PFSK-1 (cell line): Measurements from ENCODE around the gene EIF4ENIF1.

ENCODE experiments used
- FOXP2 ChIP-seq: optimal IDR thresholded peaks from 2 replicates; pipeline ENCODE3; 2011; ENCODE audit warnings: borderline replicate concordance, control low read depth, inconsistent platforms; ENCODE audit not compliant: insufficient read depth; ENCODE audit errors: extremely low read length, extremely low read depth
- POLR2AphosphoS5 ChIP-seq: IDR thresholded peaks from 2 replicates; pipeline ENCODE4 v1.6.1; 2012; ENCODE audit warnings: low read depth, mild to moderate bottlenecking, control low read depth, low read length, moderate library complexity
- SIN3A ChIP-seq: IDR thresholded peaks from 2 replicates; pipeline ENCODE4 v1.6.1; 2012; ENCODE audit warnings: mild to moderate bottlenecking, low read length, moderate library complexity, borderline replicate concordance; ENCODE audit not compliant: insufficient read depth
- TAF1 ChIP-seq: IDR thresholded peaks from 2 replicates; pipeline ENCODE4 v1.6.1; 2012; ENCODE audit warnings: low read length, control low read depth, borderline replicate concordance; ENCODE audit not compliant: insufficient read depth
- TF ChIP-seq, protein P1 (sequence below), 2 experiments: IDR thresholded peaks; 2 replicates each; pipeline versions ENCODE4 v1.6.1 to v1.8.0; 2011 to 2012; ENCODE audit warnings: low read depth in 2 of 2, low read length in 2 of 2, control low read depth in 1 of 2, inconsistent platforms in 1 of 2, mild to moderate bottlenecking in 1 of 2, moderate library complexity in 1 of 2; ENCODE audit not compliant: insufficient read depth in 1 of 2

The EIF4ENIF1 gene

DNA sequence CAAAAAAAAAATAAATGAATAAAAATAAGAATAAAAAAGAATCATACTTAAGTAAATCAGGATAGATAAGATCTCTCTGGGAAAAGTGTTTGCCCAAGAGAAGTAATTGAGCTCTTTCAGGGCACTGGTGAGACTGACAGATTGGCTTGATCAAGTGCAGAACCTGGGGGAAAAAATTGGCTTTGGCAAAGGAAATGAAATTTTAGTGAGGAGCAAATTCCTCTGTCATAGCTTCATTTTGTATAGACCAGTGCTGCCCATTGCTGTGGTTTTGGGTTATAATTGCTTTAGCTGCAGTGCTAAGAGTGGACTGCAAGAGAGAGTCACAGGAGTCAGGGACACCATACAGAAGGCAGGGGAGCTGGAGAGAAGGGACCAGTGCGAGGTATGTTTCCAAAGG lies 42.4 kb upstream of the EIF4ENIF1 start:
- TF ChIP-seq SIN3A (no peak), FOXP2 (no peak)
- TF ChIP-seq, protein P1, sequence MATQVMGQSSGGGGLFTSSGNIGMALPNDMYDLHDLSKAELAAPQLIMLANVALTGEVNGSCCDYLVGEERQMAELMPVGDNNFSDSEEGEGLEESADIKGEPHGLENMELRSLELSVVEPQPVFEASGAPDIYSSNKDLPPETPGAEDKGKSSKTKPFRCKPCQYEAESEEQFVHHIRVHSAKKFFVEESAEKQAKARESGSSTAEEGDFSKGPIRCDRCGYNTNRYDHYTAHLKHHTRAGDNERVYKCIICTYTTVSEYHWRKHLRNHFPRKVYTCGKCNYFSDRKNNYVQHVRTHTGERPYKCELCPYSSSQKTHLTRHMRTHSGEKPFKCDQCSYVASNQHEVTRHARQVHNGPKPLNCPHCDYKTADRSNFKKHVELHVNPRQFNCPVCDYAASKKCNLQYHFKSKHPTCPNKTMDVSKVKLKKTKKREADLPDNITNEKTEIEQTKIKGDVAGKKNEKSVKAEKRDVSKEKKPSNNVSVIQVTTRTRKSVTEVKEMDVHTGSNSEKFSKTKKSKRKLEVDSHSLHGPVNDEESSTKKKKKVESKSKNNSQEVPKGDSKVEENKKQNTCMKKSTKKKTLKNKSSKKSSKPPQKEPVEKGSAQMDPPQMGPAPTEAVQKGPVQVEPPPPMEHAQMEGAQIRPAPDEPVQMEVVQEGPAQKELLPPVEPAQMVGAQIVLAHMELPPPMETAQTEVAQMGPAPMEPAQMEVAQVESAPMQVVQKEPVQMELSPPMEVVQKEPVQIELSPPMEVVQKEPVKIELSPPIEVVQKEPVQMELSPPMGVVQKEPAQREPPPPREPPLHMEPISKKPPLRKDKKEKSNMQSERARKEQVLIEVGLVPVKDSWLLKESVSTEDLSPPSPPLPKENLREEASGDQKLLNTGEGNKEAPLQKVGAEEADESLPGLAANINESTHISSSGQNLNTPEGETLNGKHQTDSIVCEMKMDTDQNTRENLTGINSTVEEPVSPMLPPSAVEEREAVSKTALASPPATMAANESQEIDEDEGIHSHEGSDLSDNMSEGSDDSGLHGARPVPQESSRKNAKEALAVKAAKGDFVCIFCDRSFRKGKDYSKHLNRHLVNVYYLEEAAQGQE (IDR thresholded peaks at IDR 0.05; ENCODE audit: insufficient read depth in 1 of 2, low read depth in 2 of 2, low read length in 2 of 2) = no peak

DNA sequence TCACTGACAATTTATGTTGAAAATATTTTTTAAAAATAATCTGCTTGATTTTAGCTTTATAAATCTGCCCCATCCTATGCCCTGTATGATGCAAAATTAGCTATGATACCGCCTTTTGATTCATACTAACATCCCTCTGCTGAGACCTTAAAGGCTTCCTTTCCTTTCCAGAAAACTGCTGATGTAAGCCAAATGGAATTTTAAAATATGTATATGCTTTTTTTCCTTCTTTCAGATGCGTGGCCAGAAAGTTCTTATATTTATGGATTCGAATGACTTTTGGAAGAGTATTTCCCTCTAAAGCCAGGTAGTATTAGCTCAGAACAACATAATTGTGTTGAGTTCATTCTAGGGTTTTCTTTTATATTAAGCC lies 41.2 kb upstream of the EIF4ENIF1 start:
- TF ChIP-seq FOXP2 (no peak), POLR2AphosphoS5 (no peak), TAF1 (no peak), SIN3A (no peak)
- TF ChIP-seq, protein P1 (IDR thresholded peaks at IDR 0.05; ENCODE audit: insufficient read depth in 1 of 2, low read depth in 2 of 2, low read length in 2 of 2) = no peak

DNA sequence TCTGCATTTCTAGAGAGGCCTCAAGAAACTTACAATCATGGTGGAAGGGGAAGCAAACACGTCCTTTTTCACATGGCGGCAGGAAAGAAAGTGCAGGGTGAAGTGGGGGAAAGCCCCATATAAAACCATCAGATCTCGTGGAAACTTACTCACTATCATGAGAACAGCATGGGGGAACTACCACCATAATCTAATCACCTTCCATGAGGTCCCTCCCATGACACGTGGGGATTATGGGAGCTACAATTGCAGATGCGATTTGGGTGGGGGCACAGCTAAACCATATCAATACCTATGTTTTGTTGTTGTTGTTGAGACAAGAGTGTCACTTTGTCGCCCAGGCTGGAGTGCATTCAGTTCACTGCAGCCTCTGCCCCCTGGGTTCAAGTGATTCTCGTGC lies 36.6 kb upstream of the EIF4ENIF1 start:
- TF ChIP-seq FOXP2 (no peak), POLR2AphosphoS5 (no peak)
- TF ChIP-seq, protein P1 (IDR thresholded peaks at IDR 0.05; ENCODE audit: insufficient read depth in 1 of 2, low read depth in 2 of 2, low read length in 2 of 2) = no peak

DNA sequence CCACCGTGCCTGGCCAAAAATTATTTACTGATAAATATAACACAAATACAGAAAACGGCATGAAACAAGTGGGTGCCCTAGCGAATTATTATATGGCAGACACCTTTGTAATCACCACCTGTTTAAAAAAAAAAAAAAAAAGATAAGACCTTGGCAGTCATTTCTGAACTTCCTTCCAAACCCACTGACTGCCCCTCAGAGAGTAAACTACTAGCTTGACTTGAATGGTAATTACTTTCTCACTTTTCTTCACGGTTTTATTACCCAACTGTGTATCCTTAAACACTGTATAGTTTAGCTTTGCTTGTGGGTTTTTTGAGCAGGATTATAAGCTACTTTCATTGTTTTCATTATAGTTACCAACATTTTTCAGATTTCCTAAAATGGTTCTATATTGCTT lies 30.4 kb upstream of the EIF4ENIF1 start:
- TF ChIP-seq, protein P1 (IDR thresholded peaks at IDR 0.05; ENCODE audit: insufficient read depth in 1 of 2, low read depth in 2 of 2, low read length in 2 of 2) = no peak
- no peak for TF ChIP-seq TAF1
- TF ChIP-seq POLR2AphosphoS5 = no peak
- TF ChIP-seq FOXP2 = no peak
- no peak for TF ChIP-seq SIN3A

DNA sequence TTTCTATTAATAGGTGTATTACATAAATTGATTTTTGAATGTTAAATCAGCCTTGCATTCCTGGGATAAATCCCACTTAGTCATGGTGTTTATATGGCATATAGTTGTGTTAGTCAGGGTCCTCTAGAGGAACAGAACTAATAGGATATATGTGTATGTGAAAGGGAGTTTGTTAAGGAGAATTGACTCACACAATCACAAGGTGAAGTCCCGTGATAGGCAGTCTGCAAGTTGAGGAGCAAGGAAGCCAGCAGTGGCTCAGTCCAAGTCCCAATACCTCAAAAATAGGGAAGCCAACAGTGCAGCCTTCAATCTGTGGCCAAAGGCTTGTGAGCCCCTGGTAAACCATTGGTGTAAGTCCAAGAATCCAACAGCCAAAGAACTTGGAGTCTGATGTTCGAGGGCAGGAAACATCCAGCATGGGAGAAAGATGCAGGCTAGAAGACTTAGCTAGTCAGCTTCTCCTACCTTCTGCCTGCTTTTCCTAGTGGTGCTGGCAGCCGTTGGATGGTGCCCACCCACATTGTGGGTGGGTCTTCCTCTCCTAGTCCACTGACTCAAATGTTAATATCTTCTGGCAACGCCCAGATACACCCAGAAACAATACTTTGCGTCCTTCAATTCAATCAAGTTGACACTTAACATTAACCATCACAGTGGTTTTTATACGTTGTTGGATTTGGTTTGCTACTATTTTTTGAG lies 19.6 kb upstream of the EIF4ENIF1 start:
- TF ChIP-seq FOXP2 (no peak), SIN3A (no peak), TAF1 (no peak), POLR2AphosphoS5 (no peak)
- TF ChIP-seq, protein P1 (IDR thresholded peaks at IDR 0.05; ENCODE audit: insufficient read depth in 1 of 2, low read depth in 2 of 2, low read length in 2 of 2) = no peak
